Measurements from ENCODE around the gene CACNG5.

CACNG5 gene

DNA sequence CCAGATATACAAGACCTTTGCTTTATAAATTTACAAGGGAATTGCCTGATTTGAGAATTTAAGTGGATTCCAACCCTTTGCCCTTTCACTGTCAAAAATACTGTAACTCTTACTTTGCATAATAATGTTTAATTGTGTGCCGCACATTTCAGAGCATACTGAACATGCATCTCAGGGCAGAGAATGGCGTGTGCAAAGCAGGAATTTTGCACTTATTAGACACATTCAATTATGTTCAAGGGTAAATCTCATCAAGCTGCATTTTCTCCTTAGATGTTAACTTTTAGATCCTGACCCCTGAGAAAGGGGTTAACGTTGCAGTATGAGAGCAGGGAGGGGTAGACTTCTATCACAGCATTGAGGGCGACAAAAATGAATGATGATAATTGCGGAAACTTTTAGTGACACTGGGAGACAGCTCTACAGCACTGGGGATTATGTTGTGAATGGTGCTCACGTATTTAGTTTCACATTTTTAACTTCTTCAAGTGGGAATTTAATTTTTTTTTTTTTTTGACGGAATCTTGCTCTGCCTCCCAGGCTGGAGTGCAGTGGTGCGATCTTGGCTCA, 75.0 kb downstream of the CACNG5 start:
- no peak for DNase-seq

DNA sequence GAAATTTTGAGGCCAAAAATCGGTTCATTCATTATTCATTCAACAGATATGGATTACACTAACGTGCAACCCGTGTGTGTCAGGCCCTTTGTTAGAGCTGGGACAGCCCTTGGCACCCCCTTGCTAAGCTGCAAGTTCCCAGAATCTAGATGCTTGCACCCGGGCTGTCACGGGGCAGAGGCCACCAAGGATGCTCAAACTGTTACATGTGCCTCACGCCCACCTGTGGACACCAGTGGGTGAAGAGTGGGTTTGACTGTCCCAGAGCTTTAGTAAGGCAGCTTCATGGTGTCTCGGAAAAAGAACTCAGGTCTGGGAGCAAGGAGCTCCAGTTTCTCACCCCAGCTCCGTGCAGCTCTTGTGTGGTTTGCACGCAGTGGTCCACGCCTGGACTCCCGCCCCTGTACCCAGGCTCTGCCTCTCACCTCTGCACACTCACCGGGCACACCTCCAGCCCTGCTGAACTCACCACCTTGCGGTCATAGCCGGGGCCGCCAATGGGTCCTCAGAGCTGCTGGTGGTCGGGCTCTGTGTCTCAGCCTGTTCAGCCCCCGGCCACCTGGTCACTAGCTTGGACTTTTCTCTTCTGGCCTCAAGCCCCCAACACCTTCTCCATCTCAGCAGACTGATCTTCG, 75.9 kb downstream of the CACNG5 start:
- no peak for DNase-seq

DNA sequence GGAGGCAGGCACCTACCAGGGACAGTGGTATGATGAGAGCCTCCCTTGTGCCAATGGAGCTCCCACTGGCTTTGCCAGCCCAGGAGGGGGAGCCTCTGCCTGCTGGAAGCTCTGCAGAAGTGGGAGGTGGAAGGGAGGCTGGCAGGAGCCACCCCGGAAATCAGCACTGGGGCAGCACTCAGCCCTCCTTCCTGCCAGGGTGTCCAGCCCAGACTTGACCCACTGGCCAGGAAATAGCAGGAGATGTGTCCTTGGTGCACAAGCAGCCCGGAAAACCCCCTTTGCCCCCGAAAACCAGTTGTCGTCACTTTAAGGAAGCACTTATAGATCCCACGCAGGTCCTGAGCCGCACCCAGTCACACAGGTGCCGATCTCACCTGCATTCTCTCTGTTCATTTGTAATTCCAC, 80.3 kb downstream of the CACNG5 start:
- DNase-seq: no peak

DNA sequence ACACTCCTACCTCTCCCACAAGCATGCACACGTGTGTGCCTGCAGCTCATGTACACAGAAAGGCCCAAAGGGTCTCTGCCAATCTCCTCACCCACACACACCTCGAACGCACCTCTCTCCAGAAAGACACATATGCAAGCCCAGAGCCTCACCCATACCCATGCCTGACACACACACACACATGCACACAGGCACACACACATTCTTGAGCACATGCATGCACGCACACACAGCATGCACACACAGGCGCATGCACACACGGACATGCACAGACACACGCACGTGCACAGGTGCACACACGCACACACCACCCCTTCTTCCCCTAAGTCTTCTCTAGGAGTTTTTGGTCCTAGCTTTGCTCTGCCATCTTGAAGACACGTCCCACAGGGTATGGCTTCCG, 80.9 kb downstream of the CACNG5 start:
- DNase-seq: no peak

DNA sequence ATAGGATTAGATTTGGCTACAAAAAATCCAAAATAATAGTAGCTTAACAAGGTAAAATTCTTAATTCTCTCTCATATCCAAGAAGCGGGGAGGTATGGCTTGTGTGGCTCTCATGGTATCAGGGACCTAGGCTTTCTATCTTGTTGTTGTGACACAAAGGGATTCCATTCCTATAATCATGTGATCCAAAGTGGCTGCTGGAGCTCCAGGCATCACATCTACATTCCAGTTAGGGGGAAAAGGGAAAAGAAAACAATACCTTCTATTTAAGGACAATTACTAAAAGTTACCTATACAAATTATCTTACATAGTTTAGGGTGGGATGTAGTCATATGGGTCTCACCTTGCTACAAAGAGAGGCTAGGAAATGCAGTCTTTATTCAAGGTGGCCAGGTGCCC, 82.0 kb downstream of the CACNG5 start:
- no peak for DNase-seq

DNA sequence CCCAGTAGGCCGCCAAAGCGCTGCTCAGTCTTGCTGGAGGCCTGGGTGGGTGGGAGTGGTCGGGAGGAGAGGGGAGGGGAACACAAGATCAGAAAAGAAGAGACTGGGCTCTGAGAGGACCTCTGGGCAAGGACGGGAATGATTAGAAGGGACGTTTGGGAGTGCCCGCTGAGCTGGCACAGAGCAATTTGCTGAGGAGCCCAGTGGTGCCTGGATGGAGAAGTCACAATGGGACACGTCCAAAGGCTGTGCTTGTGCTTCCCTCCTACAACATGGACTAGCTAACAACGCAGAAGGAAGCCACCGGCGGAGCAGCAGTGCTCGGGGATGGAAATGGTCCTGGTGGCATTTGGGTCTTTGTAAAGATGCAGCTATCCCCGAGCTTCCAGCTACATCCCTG, 84.0 kb downstream of the CACNG5 start:
- DNase-seq: no peak

DNA sequence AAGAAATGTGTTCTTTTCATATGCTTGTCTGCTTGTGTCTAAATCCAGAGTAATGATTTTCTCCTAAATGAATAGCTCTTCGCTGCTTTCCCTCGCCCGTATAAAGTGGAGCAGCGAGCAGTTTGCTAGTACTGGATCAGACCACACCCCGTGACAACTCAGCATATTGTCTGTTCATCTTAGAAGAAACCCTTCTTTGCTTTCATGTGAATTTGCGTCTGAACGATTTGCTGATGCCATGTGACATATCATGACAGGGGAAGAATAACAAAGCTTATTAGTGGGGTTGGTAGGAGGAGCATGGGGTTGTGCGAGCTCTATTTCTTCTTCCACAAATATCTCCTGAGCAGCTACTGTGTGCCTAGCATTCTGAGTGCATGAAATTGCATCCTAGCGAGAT, 85.5 kb downstream of the CACNG5 start:
- no peak for DNase-seq

DNA sequence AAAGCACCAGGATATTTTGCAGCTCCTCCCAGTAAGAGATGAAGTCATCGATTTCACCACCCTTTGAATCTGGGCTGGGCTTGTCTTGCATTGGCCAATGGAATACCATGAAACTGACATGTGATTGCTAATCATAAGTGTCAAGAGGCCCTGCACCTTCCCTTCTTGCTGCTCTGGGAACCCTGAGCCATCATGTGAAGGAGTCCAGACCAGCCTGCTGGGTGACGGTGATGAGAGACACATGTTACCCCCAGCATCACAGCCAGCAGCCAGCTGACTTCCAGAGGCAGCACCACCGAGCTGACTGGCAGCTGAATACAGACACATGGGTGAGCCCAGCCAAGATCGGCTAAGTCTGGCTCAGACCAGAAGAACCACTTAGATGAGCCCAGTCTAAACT, 86.0 kb downstream of the CACNG5 start:
- DNase-seq: no peak

DNA sequence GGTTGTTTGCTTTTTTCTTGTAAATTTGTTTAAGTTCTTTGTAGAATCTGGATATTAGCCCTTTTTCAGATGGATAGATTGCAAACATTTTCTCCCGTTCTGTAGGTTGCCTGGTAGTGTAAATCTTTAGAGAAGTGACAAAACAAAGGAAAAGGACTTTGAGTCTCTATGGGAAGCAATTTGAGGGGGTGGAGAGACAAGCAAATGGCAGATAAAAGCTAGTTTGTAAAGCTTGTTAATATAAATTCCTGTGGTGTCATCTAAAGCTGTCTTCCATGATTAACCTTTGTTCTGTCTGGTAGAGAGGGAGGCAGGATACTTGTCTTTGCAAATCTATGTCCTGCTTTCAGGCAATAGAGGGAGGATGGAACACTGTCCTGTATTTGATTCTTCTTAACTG, 89.0 kb downstream of the CACNG5 start:
- no peak for DNase-seq

DNA sequence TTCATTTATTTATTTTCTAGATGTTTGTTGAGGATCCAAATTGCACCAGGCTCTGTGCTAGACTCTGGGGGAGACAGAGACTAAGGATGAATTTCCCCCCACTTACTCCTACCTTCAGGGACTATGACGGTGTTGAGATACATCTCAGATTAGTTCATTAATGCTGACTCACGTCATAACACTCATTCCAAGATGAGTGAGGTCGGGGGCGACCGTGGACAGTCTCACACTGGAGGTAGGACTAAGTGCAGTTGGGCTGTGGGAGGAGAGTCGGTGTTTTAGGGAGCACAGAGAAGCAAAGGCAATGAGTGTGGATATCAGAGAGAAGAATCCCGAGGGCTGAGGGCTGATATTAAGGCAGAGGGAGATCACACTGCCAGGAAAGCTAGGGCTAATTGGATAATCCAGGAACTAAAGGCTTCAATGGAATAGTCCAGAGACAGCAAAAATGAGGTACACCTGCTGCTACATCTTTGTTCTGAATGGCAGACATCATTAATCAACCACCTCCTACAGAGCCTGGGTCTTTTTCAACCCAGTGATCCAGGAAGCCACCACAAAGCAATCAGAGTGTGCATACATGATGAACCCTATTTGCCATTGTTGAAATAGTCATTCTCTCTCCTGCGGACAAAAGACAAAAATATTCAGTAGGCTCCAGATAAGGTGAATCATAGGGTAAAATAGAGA, 91.0 kb downstream of the CACNG5 start:
- no peak for DNase-seq

DNA sequence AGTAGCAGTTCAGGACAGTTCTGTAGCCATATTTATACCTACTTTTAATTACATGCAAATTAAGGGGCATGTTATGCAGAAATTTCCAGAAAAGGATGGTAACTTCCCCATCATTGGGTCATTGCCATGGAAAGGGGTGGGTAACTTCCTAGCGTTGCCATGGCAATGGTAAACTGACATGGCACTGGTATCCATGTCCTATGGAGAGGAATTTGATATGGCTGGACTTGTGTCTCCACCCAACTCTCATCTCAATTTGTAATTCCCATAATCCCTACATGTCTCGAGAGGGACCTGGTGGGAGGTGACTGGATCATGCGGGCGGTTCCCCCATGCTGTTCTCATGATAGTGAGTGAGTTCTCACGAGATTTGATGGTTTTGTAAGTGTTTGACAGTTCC, 94.0 kb downstream of the CACNG5 start:
- no peak for DNase-seq

DNA sequence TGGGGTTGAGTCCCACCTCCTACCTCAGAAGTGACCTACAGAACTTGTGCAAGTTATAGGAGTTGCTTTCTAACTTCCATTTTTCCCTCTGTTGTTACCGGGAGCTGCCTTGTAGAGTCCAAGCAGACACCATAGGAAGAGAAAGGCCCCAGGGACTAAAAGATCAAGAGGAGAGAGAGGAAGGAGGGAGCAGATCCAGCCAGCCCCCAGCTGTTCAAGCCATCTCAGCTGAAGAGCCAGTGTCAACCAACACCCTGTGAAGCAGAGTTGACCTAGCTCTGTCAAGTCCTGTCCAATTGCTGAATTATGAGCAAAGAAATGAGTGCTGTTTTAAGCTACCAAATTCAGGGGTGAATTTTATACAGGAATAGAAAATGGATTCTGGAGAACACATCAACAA, 94.7 kb downstream of the CACNG5 start:
- DNase-seq: no peak

DNA sequence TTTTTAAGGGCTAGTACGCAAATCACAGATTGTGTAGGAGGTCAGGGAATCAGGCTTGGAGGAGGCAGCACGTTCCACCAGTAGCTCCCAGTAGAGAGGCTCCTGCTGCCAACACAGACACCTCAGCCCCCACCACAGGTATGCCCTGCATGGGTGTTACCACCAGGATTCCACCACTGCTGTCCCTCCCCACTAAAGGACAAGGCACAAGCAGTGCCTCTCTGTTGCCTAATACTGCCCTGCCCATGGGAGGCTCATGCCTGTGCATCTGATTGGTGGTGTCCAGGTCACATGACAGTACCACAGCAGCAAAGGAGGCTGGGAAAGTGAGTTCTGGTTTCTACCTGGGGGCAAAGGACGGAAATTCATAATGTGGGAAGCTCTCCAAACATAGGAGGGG, 96.0 kb downstream of the CACNG5 start:
- no peak for DNase-seq

DNA sequence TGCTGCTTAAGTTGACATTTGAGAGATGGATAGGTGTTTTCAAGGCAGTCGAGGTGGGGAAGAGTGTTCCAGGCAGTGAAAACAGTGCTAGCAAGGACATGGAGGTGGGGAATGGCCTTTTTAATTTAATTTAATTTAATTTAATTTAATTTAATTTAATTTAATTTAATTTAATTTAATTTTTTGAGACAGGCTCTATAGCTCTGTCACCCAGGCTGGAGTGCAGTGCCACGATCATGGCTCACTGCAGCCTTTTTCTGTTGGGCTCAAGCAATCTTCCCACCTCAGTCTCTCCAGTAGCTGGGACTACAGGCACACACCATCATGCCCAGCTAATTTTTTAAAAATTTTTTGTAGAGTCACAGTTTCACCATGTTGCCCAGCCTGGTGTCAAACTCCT, 97.4 kb downstream of the CACNG5 start:
- no peak for DNase-seq

DNA sequence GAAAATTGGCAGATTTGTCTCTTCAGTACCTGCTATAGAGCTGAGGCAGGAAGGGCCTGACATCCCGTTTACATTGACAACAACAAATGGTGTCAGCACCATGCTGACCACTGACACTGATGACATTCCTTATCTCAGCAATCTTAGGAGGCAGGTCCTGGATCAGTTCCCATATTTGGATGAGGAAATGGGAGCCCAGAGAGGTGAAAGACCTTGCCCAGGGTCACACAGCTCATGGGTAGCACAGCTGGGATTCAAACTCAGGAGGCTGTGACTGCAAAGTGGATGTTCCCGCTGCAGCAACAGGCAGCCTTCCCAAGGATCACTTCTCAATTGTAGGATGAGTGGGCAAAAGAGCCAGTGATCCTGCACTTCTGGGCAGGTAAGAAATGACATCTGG, 99.1 kb downstream of the CACNG5 start:
- no peak for DNase-seq
